ENCODE results near the gene SNRPB2. TPM values are rescaled to one million over a fixed set of nuclear protein-coding genes. Genes with fewer than 3 reads are reported as not detected.

SNRPB2 gene
- total RNA-seq, 2 experiments from 2014 or later = 50.0 to 97.2 TPM

- intact Hi-C loops (cut with micrococcal nuclease; ENCODE audit: unreplicated experiment) = no loop called here
- DNase-seq (ENCODE audit: low spot score) = no peak
- no TSS peak for BruUV-seq (replicated peaks)
- H2AFZ ChIP-seq (ENCODE audit: low read length) = no peak overlapping the region
- H3K4me2 ChIP-seq (ENCODE audit: low read length) = no peak overlapping the region
- no peaks in the 10 kb centered on the region for H4K20me1 ChIP-seq (ENCODE audit: insufficient read depth, low read length)
- peaks cover 38% of the 10 kb centered on the region for H3K36me3 ChIP-seq (ENCODE audit: insufficient read depth, low read length)
- H3K9me2 ChIP-seq (ENCODE audit: insufficient read depth, low read length) = no peaks in the 10 kb centered on the region
- CTCF ChIA-PET (ENCODE audit: unreplicated experiment) = no interaction called here
- POLR2A ChIA-PET = no interaction called here
- no peaks in the 10 kb centered on the region for H3K9me3 ChIP-seq (ENCODE audit: low read length)
- TF ChIP-seq CTCF (conservative IDR thresholded peaks at IDR 0.05; ENCODE audit: low read length) = no peak
- TF ChIP-seq EZH2phosphoT487 (IDR thresholded peaks at IDR 0.05; ENCODE audit: borderline replicate concordance, low read depth, low read length) = no peak
- no peak overlapping the region for H3K27ac ChIP-seq (ENCODE audit: low read depth, low read length, poor library complexity, severe bottlenecking)
- no peak overlapping the region for H3K4me3 ChIP-seq (ENCODE audit: low read depth, low read length, poor library complexity, severe bottlenecking)
- H3K4me1 ChIP-seq (ENCODE audit: insufficient read depth, low read length, poor library complexity, severe bottlenecking) = no peaks in the 10 kb centered on the region
- no peaks in the 10 kb centered on the region for H3K79me2 ChIP-seq (ENCODE audit: insufficient read depth, low read depth, low read length)
Measured at GRCh38 chr20:16744178-16744807, 14.5 kb downstream of the SNRPB2 start.

- intact Hi-C loops (cut with micrococcal nuclease; ENCODE audit: unreplicated experiment) = no loop called here
Measured at GRCh38 chr20:16745204-16745603, 15.4 kb downstream of the SNRPB2 start.

More at GRCh38 chr20:16745204-16745603, 15.4 kb downstream of the SNRPB2 start:
- no peak for TF ChIP-seq EZH2phosphoT487 (IDR thresholded peaks at IDR 0.05; ENCODE audit: borderline replicate concordance, low read depth, low read length)
- TF ChIP-seq CTCF (conservative IDR thresholded peaks at IDR 0.05; ENCODE audit: low read length) = no peak
- no peak overlapping the region for H3K4me2 ChIP-seq (ENCODE audit: low read length)
- BruUV-seq (replicated peaks) = no TSS peak
- POLR2A ChIA-PET = no interaction called here
- no peak overlapping the region for H3K4me3 ChIP-seq (ENCODE audit: low read depth, low read length, poor library complexity, severe bottlenecking)
- no peaks in the 10 kb centered on the region for H3K9me2 ChIP-seq (ENCODE audit: insufficient read depth, low read length)
- H3K36me3 ChIP-seq (ENCODE audit: insufficient read depth, low read length) = peaks cover 28% of the 10 kb centered on the region
- CTCF ChIA-PET (ENCODE audit: unreplicated experiment) = no interaction called here
- no peaks in the 10 kb centered on the region for H3K9me3 ChIP-seq (ENCODE audit: low read length)
- H3K4me1 ChIP-seq (ENCODE audit: insufficient read depth, low read length, poor library complexity, severe bottlenecking) = no peaks in the 10 kb centered on the region
- no peaks in the 10 kb centered on the region for H4K20me1 ChIP-seq (ENCODE audit: insufficient read depth, low read length)
- H3K27ac ChIP-seq (ENCODE audit: low read depth, low read length, poor library complexity, severe bottlenecking) = no peak overlapping the region
- no peak overlapping the region for H2AFZ ChIP-seq (ENCODE audit: low read length)
- no peak for DNase-seq (ENCODE audit: low spot score)
- no peaks in the 10 kb centered on the region for H3K79me2 ChIP-seq (ENCODE audit: insufficient read depth, low read depth, low read length)

Data from OCI-LY7 (cell line).